HEK293T (cell line): ENCODE results near the gene GNG13.

ENCODE experiments used
- CTBP1 ChIP-seq: fragments of 450-650 bp; IDR thresholded peaks from 2 replicates; pipeline ENCODE4 v1.6.1; 2016; ENCODE audit warnings: borderline replicate concordance
- SP1 ChIP-seq: fragments of 450-650 bp; IDR thresholded peaks from 2 replicates; pipeline ENCODE4 v1.6.1; 2017

DNA sequence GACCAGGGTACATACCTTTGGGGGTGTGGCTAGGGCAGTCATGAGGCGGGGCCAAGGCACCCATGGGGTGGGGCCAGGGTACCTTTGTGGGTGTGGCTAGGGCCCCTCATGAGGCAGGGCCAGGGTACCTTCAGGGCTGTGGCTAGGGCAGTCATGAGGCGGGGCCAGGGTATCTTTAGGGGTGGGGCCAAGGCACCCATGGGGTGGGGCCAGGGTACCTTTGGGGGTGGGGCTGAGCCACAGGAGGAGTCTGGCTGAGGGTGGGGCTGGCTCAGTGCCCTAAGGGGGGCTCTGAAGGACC, 3.5 kb downstream of the GNG13 start:
- TF ChIP-seq CTBP1 (no peak), SP1 (no peak)
